ENCODE results near the gene VPS16.

DNA sequence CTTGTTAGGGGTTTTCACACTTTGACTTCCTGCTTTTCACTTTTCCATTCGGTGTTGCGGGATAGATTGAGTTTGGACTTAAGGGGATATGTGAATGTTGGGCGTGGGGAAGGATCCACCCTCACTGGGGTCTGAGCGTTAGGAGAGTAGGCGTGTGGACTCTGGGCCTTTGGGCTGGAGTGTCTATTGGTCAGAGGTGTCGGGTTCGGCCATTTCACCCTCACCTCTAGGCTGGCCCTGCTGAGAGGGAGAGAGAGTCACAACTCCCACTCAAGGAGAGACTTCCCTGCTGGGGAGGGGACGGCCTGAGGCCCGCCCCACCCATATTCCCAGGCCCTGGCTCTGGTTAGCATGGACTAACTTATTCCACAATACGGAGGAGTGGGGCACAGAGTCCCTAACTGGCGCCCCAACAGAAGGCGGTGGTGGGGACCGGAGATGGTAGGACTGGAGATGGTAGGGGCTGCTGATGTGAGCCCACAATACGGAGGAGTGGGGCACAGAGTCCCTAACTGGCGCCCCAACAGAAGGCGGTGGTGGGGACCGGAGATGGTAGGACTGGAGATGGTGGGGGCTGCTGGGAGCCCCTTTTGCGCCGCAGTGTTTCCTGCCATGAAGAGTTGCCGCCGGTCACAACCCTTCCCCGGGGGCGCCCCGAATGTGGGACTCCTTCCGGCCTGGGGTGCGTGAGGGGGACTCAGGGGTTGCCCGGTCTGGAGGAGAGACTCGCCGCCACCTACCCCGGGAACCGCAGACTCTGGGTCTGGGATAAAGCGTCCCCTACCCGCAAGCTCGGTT lies 31.3 kb downstream of the VPS16 start:
- TF ChIP-seq ARNTL (CRISPR knock-in tag; IDR thresholded peaks at IDR 0.05; ENCODE audit: borderline replicate concordance, low read depth) (no peak), RARB (CRISPR knock-in tag; IDR thresholded peaks at IDR 0.05) (no peak), POU6F1 (CRISPR knock-in tag; IDR thresholded peaks at IDR 0.05; ENCODE audit: borderline replicate concordance, low read depth) (no peak), PATZ1 (CRISPR knock-in tag; IDR thresholded peaks at IDR 0.05; ENCODE audit: borderline replicate concordance) (no peak), SNAI2 (CRISPR knock-in tag; IDR thresholded peaks at IDR 0.05) (no peak), ESRRG (CRISPR knock-in tag; IDR thresholded peaks at IDR 0.05) (no peak), ZFP3 (CRISPR knock-in tag; IDR thresholded peaks at IDR 0.05) (no peak), ZNF8 (CRISPR knock-in tag; IDR thresholded peaks at IDR 0.05) (no peak), TOX (CRISPR knock-in tag; IDR thresholded peaks at IDR 0.05; ENCODE audit: borderline replicate concordance) (no peak), ZFP30 (CRISPR knock-in tag; IDR thresholded peaks at IDR 0.05) (no peak), ZNF70 (CRISPR knock-in tag; IDR thresholded peaks at IDR 0.05) (no peak)
- TF ChIP-seq, protein P1, sequence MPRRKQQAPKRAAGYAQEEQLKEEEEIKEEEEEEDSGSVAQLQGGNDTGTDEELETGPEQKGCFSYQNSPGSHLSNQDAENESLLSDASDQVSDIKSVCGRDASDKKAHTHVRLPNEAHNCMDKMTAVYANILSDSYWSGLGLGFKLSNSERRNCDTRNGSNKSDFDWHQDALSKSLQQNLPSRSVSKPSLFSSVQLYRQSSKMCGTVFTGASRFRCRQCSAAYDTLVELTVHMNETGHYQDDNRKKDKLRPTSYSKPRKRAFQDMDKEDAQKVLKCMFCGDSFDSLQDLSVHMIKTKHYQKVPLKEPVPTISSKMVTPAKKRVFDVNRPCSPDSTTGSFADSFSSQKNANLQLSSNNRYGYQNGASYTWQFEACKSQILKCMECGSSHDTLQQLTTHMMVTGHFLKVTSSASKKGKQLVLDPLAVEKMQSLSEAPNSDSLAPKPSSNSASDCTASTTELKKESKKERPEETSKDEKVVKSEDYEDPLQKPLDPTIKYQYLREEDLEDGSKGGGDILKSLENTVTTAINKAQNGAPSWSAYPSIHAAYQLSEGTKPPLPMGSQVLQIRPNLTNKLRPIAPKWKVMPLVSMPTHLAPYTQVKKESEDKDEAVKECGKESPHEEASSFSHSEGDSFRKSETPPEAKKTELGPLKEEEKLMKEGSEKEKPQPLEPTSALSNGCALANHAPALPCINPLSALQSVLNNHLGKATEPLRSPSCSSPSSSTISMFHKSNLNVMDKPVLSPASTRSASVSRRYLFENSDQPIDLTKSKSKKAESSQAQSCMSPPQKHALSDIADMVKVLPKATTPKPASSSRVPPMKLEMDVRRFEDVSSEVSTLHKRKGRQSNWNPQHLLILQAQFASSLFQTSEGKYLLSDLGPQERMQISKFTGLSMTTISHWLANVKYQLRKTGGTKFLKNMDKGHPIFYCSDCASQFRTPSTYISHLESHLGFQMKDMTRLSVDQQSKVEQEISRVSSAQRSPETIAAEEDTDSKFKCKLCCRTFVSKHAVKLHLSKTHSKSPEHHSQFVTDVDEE (CRISPR knock-in tag; IDR thresholded peaks at IDR 0.05), result no peak
- TF ChIP-seq, protein P2, sequence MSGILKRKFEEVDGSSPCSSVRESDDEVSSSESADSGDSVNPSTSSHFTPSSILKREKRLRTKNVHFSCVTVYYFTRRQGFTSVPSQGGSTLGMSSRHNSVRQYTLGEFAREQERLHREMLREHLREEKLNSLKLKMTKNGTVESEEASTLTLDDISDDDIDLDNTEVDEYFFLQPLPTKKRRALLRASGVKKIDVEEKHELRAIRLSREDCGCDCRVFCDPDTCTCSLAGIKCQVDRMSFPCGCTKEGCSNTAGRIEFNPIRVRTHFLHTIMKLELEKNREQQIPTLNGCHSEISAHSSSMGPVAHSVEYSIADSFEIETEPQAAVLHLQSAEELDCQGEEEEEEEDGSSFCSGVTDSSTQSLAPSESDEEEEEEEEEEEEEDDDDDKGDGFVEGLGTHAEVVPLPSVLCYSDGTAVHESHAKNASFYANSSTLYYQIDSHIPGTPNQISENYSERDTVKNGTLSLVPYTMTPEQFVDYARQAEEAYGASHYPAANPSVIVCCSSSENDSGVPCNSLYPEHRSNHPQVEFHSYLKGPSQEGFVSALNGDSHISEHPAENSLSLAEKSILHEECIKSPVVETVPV (CRISPR knock-in tag; IDR thresholded peaks at IDR 0.05), result no peak

All from SK-N-SH treated with all-trans-retinoic acid at 6 μM for 48 hours (cell line).